NT2/D1 (cell line): ENCODE measurements around the gene ITGAE.

Experiments used
- DNase-seq: peaks from one replicate; pipeline ENCODE4 v3.0.0-alpha.2; 2011; ENCODE audit warnings: low read depth, low spot score
- H3K27me3 ChIP-seq: 2 replicates; pipeline ENCODE4 v1.6.0; 2011; ENCODE audit warnings: mild to moderate bottlenecking; ENCODE audit not compliant: insufficient read length, insufficient read depth
- H3K36me3 ChIP-seq: 2 replicates; pipeline ENCODE4 v1.6.1; 2011; ENCODE audit warnings: mild to moderate bottlenecking, low read length, mixed read lengths; ENCODE audit not compliant: insufficient read depth, insufficient read length
- H3K4me1 ChIP-seq: 2 replicates; pipeline ENCODE4 v1.5.1; 2011; ENCODE audit not compliant: insufficient read depth, insufficient read length
- H3K4me3 ChIP-seq: 2 replicates; pipeline ENCODE4 v1.5.1; 2011; ENCODE audit warnings: low read depth; ENCODE audit not compliant: insufficient read length
- H3K9ac ChIP-seq: 2 replicates; pipeline ENCODE4 v1.6.0; 2011; ENCODE audit warnings: low read depth; ENCODE audit not compliant: insufficient read length
- H3K9me3 ChIP-seq: 2 replicates; pipeline ENCODE4 v1.5.1; 2011; ENCODE audit warnings: mild to moderate bottlenecking, low read length; ENCODE audit not compliant: insufficient read depth
- SUZ12 ChIP-seq: IDR thresholded peaks from 2 replicates; pipeline ENCODE4 v1.6.1; 2011; ENCODE audit not compliant: insufficient read length, insufficient read depth; ENCODE audit errors: extremely low read depth
- YY1 ChIP-seq: IDR thresholded peaks from 2 replicates; pipeline ENCODE4 v1.6.1; 2011; ENCODE audit not compliant: insufficient read length, insufficient read depth
- ZNF274 ChIP-seq: IDR thresholded peaks from 2 replicates; pipeline ENCODE4 v1.6.1; 2011; ENCODE audit warnings: mild to moderate bottlenecking, low read depth, low read length

ITGAE gene

GRCh38 chr17:3681057-3681456, 119.9 kb downstream of the ITGAE start:
- H3K9ac ChIP-seq = no peak overlapping the region
- H3K9me3 ChIP-seq = no peaks in the 10 kb centered on the region
- peaks cover 10% of the 10 kb centered on the region for H3K4me1 ChIP-seq
- no peak for DNase-seq
- no peak overlapping the region for H3K4me3 ChIP-seq
- TF ChIP-seq SUZ12 = no peak
- no peak for TF ChIP-seq ZNF274
- no peak for TF ChIP-seq YY1
- no peaks in the 10 kb centered on the region for H3K27me3 ChIP-seq
- no peaks in the 10 kb centered on the region for H3K36me3 ChIP-seq

- no peaks in the 10 kb centered on the region for H3K36me3 ChIP-seq
- H3K9me3 ChIP-seq = no peaks in the 10 kb centered on the region
- no peak overlapping the region for H3K9ac ChIP-seq
- H3K4me3 ChIP-seq = no peak overlapping the region
- no peak for DNase-seq
- H3K27me3 ChIP-seq = no peaks in the 10 kb centered on the region
- H3K4me1 ChIP-seq = peaks cover 10% of the 10 kb centered on the region
- no peak for TF ChIP-seq ZNF274
These were observed 121.4 kb downstream of the ITGAE start for GRCh38 chr17:3679531-3680126.

- no peaks in the 10 kb centered on the region for H3K27me3 ChIP-seq
- no peak overlapping the region for H3K4me3 ChIP-seq
- TF ChIP-seq ZNF274 (no peak), SUZ12 (no peak), YY1 (no peak)
- no peak overlapping the region for H3K9ac ChIP-seq
- DNase-seq = no peak
- H3K4me1 ChIP-seq = peaks cover 10% of the 10 kb centered on the region
- H3K36me3 ChIP-seq = no peaks in the 10 kb centered on the region
- H3K9me3 ChIP-seq = no peaks in the 10 kb centered on the region
These were observed 122.0 kb downstream of the ITGAE start for GRCh38 chr17:3678821-3679530.

- no peak for DNase-seq
- H3K27me3 ChIP-seq = no peaks in the 10 kb centered on the region
- H3K4me1 ChIP-seq = peaks cover 10% of the 10 kb centered on the region
- no peak overlapping the region for H3K4me3 ChIP-seq
- H3K36me3 ChIP-seq = no peaks in the 10 kb centered on the region
- peak overlapping the region; percentile 32 for H3K9ac ChIP-seq
- no peaks in the 10 kb centered on the region for H3K9me3 ChIP-seq
- TF ChIP-seq YY1 (no peak), ZNF274 (no peak), SUZ12 (no peak)
These were observed 122.7 kb downstream of the ITGAE start for GRCh38 chr17:3678095-3678820.

DNA sequence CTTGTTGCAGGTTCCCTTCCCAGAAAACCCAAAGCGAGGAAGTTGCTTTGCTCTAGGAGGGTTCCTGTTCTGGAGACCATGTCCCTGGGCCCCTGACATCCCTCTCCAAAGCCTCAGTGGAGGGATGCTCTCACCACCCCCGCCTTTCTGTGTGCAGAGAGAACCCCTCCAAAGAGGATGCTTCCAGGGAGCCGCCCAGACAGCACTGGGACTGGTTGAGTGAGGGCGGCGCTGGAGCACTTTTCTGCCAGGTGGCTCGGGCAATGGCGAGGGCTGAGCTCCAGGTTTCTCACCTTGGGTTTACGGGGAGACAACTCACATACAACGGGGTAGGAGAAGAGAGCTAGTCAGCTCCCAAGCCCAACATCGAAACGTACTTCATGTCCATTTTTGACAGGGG, 125.1 kb downstream of the ITGAE start:
- Histone ChIP-seq H3K9ac (no peak overlapping the region), H3K4me1 (peaks cover 12% of the 10 kb centered on the region)
- TF ChIP-seq SUZ12 = no peak
- TF ChIP-seq ZNF274 = no peak
- no peak for TF ChIP-seq YY1

DNA sequence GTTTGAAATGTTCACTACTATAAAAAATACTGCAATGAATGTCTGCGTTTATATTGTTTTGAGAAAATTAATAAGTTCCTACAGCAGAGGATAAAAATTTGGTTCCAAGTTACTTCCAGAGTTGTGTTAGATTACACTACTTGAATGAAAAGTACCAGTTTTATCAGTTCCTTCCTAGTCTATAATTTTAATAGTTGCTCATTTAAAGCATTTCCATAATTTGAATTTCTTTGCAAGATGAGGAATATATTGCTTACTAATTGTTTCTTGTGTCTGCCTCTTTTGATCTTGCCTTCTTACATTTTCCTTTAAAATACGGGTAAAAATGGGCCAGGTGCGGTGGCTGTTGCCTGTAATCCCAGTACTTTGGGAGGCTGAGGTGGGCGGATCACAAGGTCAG, 128.4 kb downstream of the ITGAE start:
- Histone ChIP-seq H3K36me3 (peaks cover 19% of the 10 kb centered on the region), H3K9me3 (no peaks in the 10 kb centered on the region), H3K27me3 (no peaks in the 10 kb centered on the region), H3K4me1 (peaks cover 2% of the 10 kb centered on the region), H3K9ac (no peak overlapping the region), H3K4me3 (no peak overlapping the region)
- no peak for TF ChIP-seq YY1
- TF ChIP-seq ZNF274 = no peak
- TF ChIP-seq SUZ12 = no peak
- no peak for DNase-seq

More for the DNA sequence above, 125.1 kb downstream of the ITGAE start:
- no peak for DNase-seq
- Histone ChIP-seq H3K4me3 (no peak overlapping the region), H3K36me3 (peaks cover 9% of the 10 kb centered on the region), H3K9me3 (no peaks in the 10 kb centered on the region), H3K27me3 (no peaks in the 10 kb centered on the region)

DNA sequence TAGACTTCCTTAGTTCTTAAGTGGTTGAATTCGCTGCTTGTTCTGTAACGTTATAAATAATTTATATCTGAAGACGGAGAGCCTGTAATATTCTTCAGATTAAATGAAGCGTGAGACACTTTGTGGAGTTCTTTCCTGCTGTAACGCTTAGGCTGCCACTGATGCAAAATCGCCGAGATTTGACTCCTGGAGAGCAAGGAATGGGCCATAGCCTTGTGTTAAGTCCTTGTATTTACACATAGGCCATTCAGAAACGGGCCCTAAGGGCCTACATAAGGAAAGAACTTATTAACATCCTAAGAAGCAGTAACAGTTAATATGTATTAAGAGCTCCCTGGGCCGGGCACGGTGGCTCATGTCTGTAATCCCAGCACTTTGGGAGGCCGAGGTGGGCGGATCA, 131.4 kb downstream of the ITGAE start:
- Histone ChIP-seq H3K27me3 (no peaks in the 10 kb centered on the region), H3K36me3 (peaks cover 42% of the 10 kb centered on the region), H3K9ac (peak overlapping the region; percentile 95), H3K4me1 (peaks cover 9% of the 10 kb centered on the region), H3K9me3 (no peaks in the 10 kb centered on the region), H3K4me3 (peak overlapping the region; percentile 92)
- TF ChIP-seq SUZ12 (no peak), YY1 (no peak), ZNF274 (no peak)
- DNase-seq = no peak
